OCI-LY3 (cell line): ENCODE results near the gene NARS2.

Experiments used
- H2AFZ ChIP-seq: fragments of 200-600, 300-600 bp; shearing (Covaris generic); 2 replicates; pipeline ENCODE4 v1.6.0; 2014; ENCODE audit warnings: antibody characterized with exemption, low read depth, low read length
- H3K27ac ChIP-seq: fragments of 200-600, 300-600 bp; sonication (generic); 2 replicates; pipeline ENCODE4 v1.5.1; 2014; ENCODE audit warnings: mild to moderate bottlenecking, low read length, moderate library complexity, mixed read lengths
- H3K27me3 ChIP-seq: fragments of 200-600, 300-600 bp; sonication (generic); 2 replicates; pipeline ENCODE4 v1.6.1; 2014; ENCODE audit warnings: low read depth, low read length, mixed read lengths
- H3K36me3 ChIP-seq: fragments of 200-600, 300-600 bp; sonication (generic); replicated peaks from 2 replicates; pipeline ENCODE3; 2014; ENCODE audit warnings: low read depth, low read length, mixed read lengths
- H3K4me1 ChIP-seq: fragments of 300-600, 200-600 bp; sonication (generic); 2 replicates; pipeline ENCODE4 v1.6.1; 2014; ENCODE audit warnings: low read length, mixed read lengths
- H3K4me2 ChIP-seq: fragments of 200-600, 300-600 bp; sonication (generic); 2 replicates; pipeline ENCODE4 v1.6.1; 2014; ENCODE audit warnings: low read length, mixed read lengths
- H3K4me3 ChIP-seq: fragments of 300-600, 200-600 bp; sonication (generic); 2 replicates; pipeline ENCODE4 v1.5.1; 2014; ENCODE audit warnings: antibody characterized with exemption, mild to moderate bottlenecking, low read length, moderate library complexity
- H3K79me2 ChIP-seq: fragments of 300-600, 200-600 bp; shearing (Covaris generic); 2 replicates; pipeline ENCODE4 v1.6.1; 2014; ENCODE audit warnings: mild to moderate bottlenecking, low read length, mixed read lengths
- H3K9ac ChIP-seq: fragments of 300-600, 200-600 bp; shearing (Covaris generic); 2 replicates; pipeline ENCODE4 v1.6.0; 2014; ENCODE audit warnings: mild to moderate bottlenecking, low read length, moderate library complexity
- H3K9me3 ChIP-seq: fragments of 200-600, 300-600 bp; shearing (Covaris generic); 2 replicates; pipeline ENCODE4 v1.6.1; 2014; ENCODE audit warnings: low read length, mixed read lengths; ENCODE audit not compliant: insufficient read depth
- H4K20me1 ChIP-seq: fragments of 200-600, 300-600 bp; sonication (generic); 2 replicates; pipeline ENCODE4 v1.6.1; 2016; ENCODE audit warnings: low read length, mixed read lengths; ENCODE audit not compliant: insufficient read depth
- EZH2phosphoT487 ChIP-seq: fragments of 200-600 bp; shearing (Covaris generic); IDR thresholded peaks from 2 replicates; pipeline ENCODE4 v1.6.1; 2018; ENCODE audit warnings: antibody characterized with exemption, mixed run types, low read depth
- TF ChIP-seq, protein P1 (sequence below): fragments of 200-600, 300-600 bp; sonication (generic); IDR thresholded peaks from 2 replicates; pipeline ENCODE4 v1.5.1; 2014; ENCODE audit warnings: antibody characterized with exemption, low read length, low read depth

The NARS2 gene

DNA sequence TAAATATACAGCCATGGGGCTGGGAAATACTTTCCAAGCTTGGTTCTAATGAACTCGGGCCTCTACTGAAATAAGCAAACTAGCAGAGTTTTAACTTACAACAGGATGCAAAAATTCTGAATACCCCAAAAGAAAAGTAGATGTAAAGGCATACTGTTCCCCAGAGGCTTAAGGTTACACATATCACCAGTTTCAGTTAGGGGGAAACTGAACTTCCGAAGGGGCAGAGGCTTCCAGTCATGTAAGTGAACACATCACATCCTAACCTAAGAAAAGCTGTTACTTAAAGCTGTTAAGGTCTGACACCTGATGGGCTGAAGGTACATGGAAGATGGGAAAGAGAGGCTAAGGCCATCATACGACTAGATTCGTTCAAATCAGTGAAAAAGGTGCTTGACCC is 159.3 kb downstream of the NARS2 start:
- TF ChIP-seq, protein P1, sequence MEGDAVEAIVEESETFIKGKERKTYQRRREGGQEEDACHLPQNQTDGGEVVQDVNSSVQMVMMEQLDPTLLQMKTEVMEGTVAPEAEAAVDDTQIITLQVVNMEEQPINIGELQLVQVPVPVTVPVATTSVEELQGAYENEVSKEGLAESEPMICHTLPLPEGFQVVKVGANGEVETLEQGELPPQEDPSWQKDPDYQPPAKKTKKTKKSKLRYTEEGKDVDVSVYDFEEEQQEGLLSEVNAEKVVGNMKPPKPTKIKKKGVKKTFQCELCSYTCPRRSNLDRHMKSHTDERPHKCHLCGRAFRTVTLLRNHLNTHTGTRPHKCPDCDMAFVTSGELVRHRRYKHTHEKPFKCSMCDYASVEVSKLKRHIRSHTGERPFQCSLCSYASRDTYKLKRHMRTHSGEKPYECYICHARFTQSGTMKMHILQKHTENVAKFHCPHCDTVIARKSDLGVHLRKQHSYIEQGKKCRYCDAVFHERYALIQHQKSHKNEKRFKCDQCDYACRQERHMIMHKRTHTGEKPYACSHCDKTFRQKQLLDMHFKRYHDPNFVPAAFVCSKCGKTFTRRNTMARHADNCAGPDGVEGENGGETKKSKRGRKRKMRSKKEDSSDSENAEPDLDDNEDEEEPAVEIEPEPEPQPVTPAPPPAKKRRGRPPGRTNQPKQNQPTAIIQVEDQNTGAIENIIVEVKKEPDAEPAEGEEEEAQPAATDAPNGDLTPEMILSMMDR, result no peak
- TF ChIP-seq EZH2phosphoT487, result no peak
- Histone ChIP-seq H3K27me3 (no peaks in the 10 kb centered on the region), H2AFZ (no peak overlapping the region), H4K20me1 (peaks cover 4% of the 10 kb centered on the region; the same call in 1 of the 2 replicates), H3K27ac (peak overlapping the region; percentile 48), H3K36me3 (peaks cover 4% of the 10 kb centered on the region), H3K9me3 (no peaks in the 10 kb centered on the region), H3K9ac (0 out of 2 replicates have a peak overlapping the region, but pooled peaks have one; percentile 6), H3K4me2 (peak overlapping the region; percentile 80), H3K4me3 (peak overlapping the region; percentile 10; the same call in 1 of the 2 replicates), H3K4me1 (peaks cover 38% of the 10 kb centered on the region), H3K79me2 (peaks cover 20% of the 10 kb centered on the region; the same call in 1 of the 2 replicates)

DNA sequence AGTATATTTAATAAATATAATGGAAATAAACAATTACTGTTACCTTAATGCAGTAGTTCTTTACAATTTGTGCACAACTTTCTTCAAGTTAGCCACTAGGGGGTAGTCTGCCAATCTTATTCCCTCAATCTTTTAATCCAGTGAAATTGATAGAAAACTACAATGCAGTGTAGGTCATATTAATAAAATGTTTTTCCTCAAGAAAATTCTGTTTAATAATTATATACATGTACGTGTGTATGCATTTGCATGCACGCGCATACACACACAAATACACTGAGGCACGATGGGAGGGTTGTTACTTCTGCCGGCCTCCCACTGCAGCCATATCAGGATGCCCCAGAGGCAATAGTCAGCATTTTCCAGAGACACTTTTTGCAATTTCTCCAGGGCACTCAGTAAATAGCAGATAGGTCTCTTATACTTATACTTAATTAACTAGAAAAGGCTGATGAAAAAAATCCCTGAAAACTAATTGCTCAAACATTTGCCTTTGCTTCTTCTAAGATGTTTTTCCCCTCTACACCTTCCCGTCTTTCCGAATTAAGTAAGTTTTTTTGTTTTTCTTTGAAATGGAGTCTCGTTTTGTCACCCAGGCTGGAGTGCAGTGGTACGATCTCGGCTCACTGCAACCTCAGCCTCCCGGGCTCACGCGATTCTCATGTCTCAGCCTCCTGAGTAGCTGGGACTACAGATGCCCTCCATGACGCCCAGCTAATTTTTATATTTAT is 160.2 kb downstream of the NARS2 start:
- Histone ChIP-seq H3K9ac (no peak overlapping the region), H3K4me3 (no peak overlapping the region), H3K79me2 (peaks cover 20% of the 10 kb centered on the region; the same call in 1 of the 2 replicates), H3K27me3 (no peaks in the 10 kb centered on the region), H2AFZ (no peak overlapping the region), H4K20me1 (peaks cover 4% of the 10 kb centered on the region; the same call in 1 of the 2 replicates), H3K27ac (no peak overlapping the region), H3K4me1 (peaks cover 34% of the 10 kb centered on the region), H3K4me2 (peak overlapping the region; percentile 80; the same call in 1 of the 2 replicates), H3K9me3 (0 out of 2 replicates have a peak, but pooled peaks cover 6% of the 10 kb centered on the region), H3K36me3 (peaks cover 8% of the 10 kb centered on the region)
- TF ChIP-seq, protein P1, result peak; percentile 69
- TF ChIP-seq EZH2phosphoT487, result no peak

DNA sequence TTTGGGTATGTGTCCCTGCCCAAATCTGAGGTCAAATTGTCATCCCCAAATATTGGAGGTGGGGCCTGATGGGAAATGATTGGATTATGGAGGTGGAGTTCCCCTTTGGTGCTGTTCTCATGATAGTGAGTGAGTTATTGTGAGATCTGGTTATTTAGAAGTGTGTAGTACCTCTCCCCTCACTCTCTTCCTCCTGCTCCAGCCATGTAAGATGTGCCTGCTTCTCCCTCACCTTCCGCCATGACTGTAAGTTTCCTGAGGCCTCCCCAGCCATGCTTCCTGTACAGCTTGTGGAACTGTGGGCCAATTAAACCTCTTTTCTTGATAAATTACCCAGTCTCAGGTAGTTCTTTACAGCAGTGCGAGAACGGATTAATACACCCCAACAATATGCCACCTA is 166.0 kb downstream of the NARS2 start:
- Histone ChIP-seq H3K4me1 (0 out of 2 replicates have a peak, but pooled peaks cover under 1% of the 10 kb centered on the region), H3K9ac (no peak overlapping the region), H3K36me3 (peaks cover 8% of the 10 kb centered on the region), H2AFZ (no peak overlapping the region), H3K79me2 (peaks cover 22% of the 10 kb centered on the region; the same call in 1 of the 2 replicates), H3K4me3 (no peak overlapping the region), H4K20me1 (peaks cover 4% of the 10 kb centered on the region; the same call in 1 of the 2 replicates), H3K27me3 (no peaks in the 10 kb centered on the region), H3K4me2 (no peak overlapping the region), H3K9me3 (0 out of 2 replicates have a peak, but pooled peaks cover 6% of the 10 kb centered on the region), H3K27ac (no peak overlapping the region)
- no peak for TF ChIP-seq EZH2phosphoT487
- TF ChIP-seq, protein P1, result no peak

DNA sequence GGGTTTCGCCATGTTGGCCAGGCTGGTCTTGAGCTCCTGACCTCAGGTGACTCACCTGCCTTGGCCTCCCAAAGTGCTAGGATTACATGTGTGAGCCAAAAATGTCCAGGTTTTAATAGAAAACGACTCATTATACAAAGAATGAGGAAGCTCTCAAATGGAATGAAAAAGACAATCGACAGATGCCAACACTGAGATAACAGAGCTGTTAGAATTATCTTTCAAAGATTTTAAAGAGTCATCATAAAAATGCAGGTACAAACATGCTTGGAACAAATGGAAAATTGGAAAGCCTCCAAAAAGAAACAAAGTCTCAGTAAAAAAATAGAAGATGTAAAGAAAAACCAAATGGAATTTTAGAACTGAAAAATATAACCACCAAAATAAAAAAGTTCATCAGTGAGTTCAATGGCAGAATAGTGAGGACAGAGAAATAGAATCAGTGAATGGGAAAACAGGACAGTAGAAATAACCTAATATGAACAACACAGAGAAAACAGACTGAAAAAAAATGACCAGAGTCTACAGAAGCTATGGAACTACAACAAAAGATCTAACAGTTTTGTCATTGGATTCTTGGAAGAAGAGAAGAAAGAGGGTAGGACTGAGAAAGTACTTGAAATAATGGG is 168.0 kb downstream of the NARS2 start:
- 0 out of 2 replicates have a peak, but pooled peaks cover 6% of the 10 kb centered on the region for H3K9me3 ChIP-seq
- H3K79me2 ChIP-seq, result peaks cover 17% of the 10 kb centered on the region; the same call in 1 of the 2 replicates
- no peaks in the 10 kb centered on the region for H3K4me1 ChIP-seq
- no peak overlapping the region for H3K9ac ChIP-seq
- H3K27ac ChIP-seq, result no peak overlapping the region
- no peak overlapping the region for H3K4me3 ChIP-seq
- H3K4me2 ChIP-seq, result no peak overlapping the region
- H3K27me3 ChIP-seq, result no peaks in the 10 kb centered on the region
- peaks cover 8% of the 10 kb centered on the region for H3K36me3 ChIP-seq
- H4K20me1 ChIP-seq, result no peaks in the 10 kb centered on the region
- no peak overlapping the region for H2AFZ ChIP-seq
- no peak for TF ChIP-seq EZH2phosphoT487
- TF ChIP-seq, protein P1, result no peak
